HG02759 (cell line): ENCODE results near the gene PEX14.

ENCODE experiments used
- ATAC-seq: cut with Tn5 transposase; IDR thresholded peaks from one replicate; pipeline ENCODE4 v1.9.1; 2021; ENCODE audit warnings: mild to moderate bottlenecking, moderate library complexity; ENCODE audit not compliant: unreplicated experiment

Gene PEX14

DNA sequence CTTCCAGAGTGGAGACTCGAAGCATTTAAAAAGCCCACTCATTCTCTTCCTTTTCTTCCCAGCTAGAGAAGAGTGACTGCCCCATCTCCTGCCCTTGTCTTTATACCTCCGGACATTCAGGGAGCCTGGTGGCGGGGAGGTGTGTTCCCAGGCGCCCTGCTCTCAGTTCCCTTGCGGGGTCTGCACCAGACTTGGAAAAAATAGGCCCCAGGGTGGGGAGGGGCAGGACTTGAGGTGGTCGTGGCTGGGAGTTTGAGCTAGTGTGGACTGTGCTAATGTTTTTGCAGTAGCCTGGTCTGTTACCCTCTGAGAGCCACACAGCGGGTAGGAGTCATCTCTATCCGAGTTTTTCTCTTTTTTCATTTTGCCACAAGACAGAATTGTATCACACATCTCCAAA is 139.1 kb downstream of the PEX14 start:
- no peak for ATAC-seq

GRCh38 chr1:10614377-10615225 is 139.9 kb downstream of the PEX14 start:
- no peak for ATAC-seq

DNA sequence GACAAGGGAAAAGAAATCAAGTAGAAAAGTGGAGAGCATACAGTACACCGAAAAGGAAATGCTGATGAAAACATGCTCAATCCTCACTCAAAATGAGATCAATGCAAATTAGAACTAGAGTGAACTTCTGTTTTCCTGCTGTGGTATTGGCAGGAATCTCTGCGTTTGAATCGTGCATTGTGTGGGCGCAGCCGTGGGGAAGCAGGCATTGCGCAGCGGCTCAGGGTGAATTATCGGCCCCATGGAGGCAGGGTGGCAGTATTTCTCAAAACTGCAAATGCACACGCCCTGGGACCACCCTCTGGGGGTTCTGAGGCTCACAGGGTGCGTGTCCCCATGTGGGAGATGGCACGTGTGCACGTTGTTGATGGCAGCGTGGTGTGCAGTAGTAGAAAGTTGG is 140.6 kb downstream of the PEX14 start:
- no peak for ATAC-seq

GRCh38 chr1:10615932-10616671 is 141.4 kb downstream of the PEX14 start:
- no peak for ATAC-seq

DNA sequence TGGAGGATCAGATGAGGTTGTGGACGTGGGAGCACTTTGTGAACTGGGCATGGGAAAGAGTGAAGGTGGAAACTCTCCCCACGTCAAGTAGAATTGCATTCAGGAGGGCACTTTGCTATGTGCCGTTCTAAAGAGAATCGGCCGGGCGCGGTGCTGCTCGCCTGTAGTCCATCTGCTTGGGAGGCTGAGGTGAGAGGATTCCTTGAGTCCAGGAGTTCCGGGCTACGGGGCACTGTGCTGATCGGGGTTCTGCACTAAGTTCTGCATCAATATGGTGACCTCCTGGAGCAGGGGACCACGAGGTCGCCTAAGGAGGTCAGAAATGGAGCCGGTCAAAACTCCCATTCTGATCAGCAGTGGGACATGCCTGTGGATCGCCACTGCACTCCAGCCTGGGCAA is 141.9 kb downstream of the PEX14 start:
- ATAC-seq = no peak

DNA sequence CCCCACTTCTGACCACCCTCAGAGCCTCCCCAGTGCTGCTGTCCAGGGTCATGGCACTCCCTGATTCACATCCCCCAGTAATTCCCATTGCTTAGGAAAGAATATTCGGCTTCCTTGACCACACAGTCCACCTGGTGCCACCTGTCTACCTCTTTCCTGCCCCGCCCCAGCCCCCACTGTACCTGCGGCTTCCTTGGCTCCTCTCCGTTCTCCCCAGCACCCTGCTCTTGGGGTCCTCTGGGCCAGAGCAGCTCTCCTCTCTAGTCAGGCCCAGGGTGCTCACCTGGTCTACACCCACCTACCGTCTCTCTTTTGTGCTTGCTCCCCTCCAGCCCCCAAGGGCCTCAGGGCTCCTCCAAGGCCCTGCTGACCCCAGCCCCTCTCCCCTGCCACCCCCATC is 142.6 kb downstream of the PEX14 start:
- ATAC-seq = no peak

- ATAC-seq = no peak
Measured at GRCh38 chr1:10617931-10618885, 143.5 kb downstream of the PEX14 start.

- ATAC-seq = no peak
Measured at GRCh38 chr1:10620776-10621175, 146.0 kb downstream of the PEX14 start.

DNA sequence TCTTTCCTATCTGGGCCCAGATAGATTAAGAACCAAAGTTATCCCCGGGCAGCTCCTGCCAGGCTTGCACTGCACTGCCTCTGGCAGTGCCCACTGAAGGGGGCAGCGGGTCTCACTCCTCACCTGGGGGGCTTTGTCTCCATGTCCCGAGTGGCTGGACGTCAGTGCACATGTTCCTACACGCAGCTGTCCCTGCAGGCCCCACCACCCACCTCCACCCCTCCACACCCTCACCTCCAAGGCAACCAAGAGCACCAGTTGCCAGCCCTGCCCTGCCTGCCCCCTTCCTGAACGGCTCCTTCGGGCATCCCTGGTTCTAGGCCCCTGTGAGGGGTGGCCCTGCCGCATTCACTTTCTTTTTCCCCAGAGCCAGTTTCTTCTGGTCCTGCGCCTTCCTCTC is 147.2 kb downstream of the PEX14 start:
- ATAC-seq = no peak

GRCh38 chr1:10622910-10623685 is 148.3 kb downstream of the PEX14 start:
- no peak for ATAC-seq

- no peak for ATAC-seq
Measured at GRCh38 chr1:10623686-10624145, 149.0 kb downstream of the PEX14 start.

DNA sequence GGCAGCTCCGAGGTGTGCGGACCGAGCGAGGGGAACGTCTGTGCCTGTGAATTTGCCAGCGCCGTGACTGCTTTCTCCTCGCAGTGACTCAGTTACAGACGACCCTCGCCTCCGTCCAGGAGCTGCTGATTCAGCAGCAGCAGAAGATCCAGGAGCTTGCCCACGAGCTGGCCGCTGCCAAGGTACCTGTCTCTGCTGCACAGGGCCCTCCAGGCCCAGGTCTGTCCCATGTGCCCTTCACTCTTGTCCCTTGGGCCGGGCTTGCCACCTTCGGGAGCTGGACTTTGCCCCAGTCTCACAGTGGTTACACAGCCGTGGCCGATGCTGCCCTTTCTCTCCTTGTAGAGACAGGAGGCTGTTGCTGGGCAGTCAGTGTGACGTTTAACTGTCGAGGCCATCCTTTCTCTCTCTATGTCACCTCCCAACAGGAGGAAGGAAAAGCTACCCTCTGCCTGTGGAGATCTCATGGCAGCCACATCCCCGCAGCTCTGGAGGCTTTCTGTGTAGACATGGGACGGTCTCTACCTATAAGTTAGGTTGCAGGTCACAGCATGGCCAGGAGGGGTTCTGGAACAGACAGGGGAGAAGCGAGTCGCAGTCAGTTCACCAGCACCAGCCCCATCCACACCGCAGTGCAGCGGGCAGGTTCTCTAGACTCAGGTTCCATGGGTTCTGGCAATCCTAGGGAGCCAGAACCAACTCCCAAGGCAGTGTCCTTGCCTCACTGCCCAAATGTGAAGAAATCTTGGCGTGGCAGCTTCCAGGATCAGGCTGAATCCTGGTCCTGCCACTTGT is 149.7 kb downstream of the PEX14 start:
- no peak for ATAC-seq

- ATAC-seq = no peak
Measured at GRCh38 chr1:10625076-10625475, 150.3 kb downstream of the PEX14 start.

GRCh38 chr1:10625554-10625953 is 150.8 kb downstream of the PEX14 start:
- no peak for ATAC-seq

DNA sequence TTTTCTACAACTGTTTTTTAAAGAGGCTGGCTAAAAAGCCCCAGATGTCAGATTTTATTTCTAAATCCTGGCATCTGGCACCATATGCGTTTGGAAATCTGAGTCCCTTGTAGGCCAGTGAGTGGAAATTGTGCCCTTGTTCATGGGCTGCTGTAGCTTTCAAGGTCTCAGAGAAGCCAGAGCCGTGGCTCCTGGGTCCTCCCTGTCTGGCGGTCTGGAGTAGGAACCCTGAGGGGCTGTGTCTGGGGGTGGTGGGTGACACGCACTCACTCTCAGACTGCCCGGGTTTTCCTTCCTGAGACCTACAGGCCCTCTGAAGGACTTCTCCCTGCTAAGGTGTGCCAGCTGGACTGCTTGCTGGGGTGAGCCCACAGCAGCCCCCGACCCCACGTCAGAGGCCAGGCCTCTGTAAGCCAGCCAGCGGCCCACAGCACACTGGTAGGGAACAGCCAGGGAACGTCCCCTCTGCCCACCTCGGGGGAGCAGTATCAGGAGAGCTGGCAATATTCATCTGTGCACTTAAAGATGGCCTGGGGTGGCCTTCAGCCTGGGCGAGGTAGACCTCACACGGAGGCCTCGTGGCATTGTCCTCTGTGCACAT is 151.5 kb downstream of the PEX14 start:
- ATAC-seq = no peak

DNA sequence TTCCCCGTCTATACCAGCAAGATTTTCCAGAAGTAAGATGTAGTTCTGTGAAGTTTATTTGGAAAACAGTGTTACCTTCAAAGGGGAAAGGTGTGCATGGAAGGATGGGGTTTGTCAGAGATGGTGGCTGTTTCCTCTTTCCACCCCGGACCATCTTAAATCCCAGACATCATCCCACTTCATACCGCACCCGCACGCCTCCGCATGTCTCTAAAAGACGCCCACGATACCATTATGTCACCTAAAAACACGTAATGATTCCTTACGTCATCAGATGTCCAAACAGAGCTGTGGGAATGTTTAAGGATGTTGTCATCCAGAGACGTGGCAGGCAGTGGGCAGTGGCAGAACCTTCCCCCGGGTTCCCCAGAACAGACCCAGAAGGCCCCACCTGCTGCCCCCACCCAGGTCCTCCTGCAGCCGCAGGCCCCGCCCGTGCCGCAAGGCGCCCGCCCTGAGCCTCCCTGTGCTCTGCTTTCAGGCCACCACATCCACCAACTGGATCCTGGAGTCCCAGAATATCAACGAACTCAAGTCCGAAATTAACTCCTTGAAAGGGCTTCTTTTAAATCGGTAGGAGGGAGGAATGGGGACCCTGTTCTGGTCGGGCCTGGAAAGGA is 152.2 kb downstream of the PEX14 start:
- no peak for ATAC-seq

DNA sequence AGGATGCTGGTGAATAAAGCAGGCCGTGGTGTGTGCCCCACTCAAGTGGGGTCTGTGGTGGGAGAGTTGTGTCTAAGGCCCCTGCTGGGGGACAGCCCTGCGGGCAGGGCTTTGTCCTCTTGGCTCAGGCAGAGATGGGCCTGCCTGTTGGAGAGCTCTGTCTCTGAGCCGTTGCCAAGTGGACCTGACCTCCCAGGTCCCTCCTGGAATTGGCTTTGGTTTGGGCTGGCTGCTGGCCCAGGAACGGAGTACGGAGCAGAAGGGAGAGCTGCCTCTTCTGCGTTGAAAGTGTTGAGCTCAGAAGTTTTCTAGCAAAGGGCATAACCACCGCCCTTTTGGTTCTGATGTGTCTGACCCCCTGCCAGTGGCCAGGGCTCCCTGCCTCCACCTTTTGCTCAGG is 153.9 kb downstream of the PEX14 start:
- ATAC-seq = no peak

DNA sequence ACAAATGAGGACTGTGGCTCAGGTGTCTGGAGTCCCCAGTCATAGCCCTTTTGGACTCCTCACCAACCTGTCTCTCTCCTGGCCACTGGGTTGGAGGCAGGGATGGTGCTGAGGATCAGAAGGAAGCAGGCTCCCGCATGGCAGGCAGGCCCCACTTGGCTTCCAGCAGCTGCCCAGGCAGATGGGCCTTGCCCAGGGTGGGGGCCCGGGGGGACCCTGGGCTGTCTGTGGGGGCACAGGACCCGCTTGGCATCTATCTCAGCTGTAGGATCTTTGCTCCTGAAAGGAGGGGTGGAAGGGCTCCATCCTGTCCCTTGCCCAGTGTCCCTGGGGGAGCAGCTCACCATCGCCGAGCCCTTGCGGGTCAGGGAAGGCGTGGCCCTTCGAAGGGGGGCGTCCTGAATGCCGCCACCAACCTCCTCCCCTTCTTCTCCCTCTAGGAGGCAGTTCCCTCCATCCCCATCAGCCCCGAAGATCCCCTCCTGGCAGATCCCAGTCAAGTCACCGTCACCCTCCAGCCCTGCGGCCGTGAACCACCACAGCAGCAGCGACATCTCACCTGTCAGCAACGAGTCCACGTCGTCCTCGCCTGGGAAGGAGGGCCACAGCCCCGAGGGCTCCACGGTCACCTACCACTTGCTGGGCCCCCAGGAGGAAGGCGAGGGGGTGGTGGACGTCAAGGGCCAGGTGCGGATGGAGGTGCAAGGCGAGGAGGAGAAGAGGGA is 154.5 kb downstream of the PEX14 start:
- no peak for ATAC-seq
